GM19324 (cell line): ENCODE results near the gene ZNF407.

Experiments used
- ATAC-seq: cut with Tn5 transposase; IDR thresholded peaks from one replicate; pipeline ENCODE4 v1.9.1; 2021; ENCODE audit warnings: mild to moderate bottlenecking, moderate library complexity; ENCODE audit not compliant: unreplicated experiment, low FRiP score

Gene ZNF407

DNA sequence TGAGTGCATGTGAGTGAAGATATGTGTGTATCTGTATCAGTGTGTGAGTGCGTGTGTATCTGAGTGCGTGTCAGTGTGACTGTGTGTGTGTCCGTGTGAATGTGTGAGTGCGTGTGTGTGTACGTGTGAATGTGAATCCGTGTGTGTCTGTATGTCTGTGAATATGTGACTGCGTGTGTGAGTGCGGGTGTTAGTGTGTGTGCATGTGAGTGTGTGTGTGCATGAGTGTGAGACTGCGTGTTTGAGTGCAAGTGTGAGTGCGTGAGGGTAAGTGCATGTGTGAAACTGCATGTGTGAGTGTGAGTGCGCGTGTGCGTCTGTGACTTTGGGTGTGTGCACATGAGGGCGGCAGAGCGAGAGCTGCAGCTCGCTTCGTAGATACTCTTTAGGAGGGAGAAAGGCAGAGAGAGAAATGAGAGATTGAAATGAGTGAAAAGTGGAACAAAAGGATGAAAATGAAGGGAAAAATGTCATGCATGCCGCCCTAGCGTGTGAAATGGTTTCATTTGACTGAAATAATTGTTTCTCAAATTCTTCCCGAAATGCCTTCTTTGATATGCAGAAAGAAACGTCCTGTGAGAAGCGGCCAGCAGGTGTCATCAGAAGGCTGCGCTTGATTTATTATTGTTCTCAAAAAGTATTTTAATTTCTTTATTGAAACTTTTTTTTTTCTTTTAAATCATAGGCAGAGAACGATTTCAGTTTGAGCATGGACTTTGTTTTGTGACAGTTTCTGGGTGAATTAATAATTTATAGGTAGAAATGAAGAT lies 25.6 kb downstream of the ZNF407 start:
- no peak for ATAC-seq

- no peak for ATAC-seq
Observed at GRCh38 chr18:74624466-74624865, 26.8 kb downstream of the ZNF407 start.

DNA sequence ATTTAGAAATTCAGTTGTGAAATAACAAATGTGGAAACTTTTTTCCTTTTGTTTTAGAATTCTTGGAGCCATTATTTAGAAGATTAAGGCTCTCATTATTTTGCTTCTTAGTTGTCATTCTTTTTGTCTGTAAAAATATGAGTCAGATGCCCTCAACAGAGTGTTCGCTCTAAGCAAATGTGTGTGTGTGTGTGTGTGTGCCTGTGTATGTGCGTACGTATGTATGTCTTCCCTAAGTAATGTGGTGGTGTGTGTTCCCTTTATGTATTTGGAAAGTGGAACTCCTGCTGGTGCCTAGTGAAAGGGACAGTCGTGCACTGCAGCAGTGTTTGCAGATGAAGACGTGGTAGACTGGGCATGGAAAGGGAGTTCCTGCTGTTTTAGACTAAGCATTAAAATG lies 27.5 kb downstream of the ZNF407 start:
- no peak for ATAC-seq

GRCh38 chr18:74626049-74626874 lies 28.6 kb downstream of the ZNF407 start:
- ATAC-seq, result no peak

DNA sequence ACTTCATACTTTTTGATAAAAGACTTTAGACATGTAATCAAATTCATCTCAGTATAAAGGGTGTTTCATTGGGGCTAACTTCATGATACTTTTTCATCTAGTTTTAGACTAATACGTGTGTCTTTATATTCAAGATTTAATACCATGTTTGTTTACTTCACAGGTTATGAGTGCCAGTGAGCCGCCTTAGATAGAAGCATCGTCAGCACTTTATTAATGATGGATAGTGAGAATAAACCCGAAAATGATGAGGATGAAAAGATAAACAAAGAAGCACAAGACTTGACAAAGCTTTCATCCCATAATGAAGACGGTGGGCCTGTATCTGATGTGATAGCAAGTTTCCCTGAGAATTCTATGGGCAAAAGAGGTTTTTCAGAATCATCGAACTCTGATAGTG lies 33.1 kb downstream of the ZNF407 start:
- ATAC-seq, result no peak

- ATAC-seq, result no peak
Observed at GRCh38 chr18:74631212-74631611, 33.5 kb downstream of the ZNF407 start.

GRCh38 chr18:74631623-74632350 lies 34.1 kb downstream of the ZNF407 start:
- no peak for ATAC-seq

DNA sequence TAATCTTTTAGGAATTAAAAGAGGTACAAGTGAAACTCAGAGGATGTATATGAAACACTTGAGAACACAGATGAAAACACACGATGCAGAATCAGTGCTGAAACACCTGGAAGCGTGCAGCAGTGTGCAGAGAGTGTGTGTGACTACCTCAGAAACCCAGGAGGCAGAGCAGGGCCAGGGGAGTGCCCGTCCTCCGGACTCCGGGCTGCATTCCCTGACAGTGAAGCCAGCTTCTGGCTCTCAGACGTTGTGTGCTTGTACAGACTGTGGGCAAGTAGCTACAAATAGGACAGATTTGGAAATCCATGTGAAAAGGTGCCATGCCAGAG lies 34.6 kb downstream of the ZNF407 start:
- no peak for ATAC-seq

DNA sequence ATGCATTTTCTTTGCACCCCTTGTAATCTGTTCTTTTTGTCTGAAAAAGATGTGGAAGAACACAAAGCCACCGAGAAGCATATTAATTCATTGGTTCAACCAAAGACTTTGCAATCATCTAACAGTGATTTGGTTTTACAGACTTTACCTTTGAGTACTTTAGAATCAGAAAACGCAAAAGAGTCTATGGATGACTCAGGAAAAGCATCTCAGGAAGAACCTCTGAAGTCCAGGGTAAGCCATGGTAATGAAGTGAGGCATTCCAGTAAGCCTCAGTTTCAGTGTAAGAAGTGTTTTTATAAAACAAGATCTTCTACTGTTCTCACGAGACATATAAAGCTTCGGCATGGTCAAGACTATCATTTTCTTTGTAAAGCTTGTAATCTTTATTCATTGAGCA lies 35.2 kb downstream of the ZNF407 start:
- no peak for ATAC-seq

- no peak for ATAC-seq
Observed at GRCh38 chr18:74633652-74634352, 36.1 kb downstream of the ZNF407 start.

- no peak for ATAC-seq
Observed at GRCh38 chr18:74635224-74635975, 37.7 kb downstream of the ZNF407 start.

- no peak for ATAC-seq
Observed at GRCh38 chr18:74637070-74637469, 39.4 kb downstream of the ZNF407 start.

- no peak for ATAC-seq
Observed at GRCh38 chr18:74638210-74638609, 40.5 kb downstream of the ZNF407 start.

DNA sequence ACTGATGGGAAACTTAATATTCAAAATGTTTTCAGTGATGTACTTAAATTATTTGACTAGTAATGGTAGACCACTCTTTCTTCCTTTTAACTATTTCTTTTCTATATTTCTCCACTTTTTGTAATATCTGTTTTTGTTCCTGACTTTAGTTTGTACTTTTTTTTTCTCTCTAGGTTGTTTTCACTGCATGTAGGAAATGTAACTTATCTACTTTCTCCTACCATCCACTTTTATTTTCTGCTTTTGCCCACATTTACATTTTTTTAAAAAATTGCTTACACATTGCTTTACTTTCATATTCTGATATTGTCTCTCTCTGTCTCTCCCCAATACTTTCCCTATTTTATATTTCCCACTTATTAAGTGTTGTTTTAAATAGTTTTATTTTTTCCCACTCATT lies 47.0 kb downstream of the ZNF407 start:
- no peak for ATAC-seq

DNA sequence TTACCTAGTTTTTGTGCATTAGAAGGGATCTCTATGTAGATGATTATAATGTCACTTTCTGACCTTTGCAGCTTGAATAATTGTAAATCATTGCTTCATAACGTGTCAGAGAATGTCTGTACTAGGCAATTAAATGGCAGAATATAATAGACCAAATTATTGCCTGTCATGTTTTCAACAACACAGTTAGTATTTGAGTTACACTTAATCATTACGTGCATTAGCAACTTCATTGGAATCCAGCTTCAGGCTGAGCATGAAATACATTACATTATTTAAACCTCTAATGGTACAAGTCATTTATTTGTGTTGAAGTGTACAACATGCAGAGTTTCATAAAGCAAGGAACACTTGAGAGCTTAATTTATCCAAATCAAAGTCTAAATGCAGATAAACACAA lies 48.0 kb downstream of the ZNF407 start:
- ATAC-seq, result no peak

- ATAC-seq, result no peak
Observed at GRCh38 chr18:74651327-74652128, 53.9 kb downstream of the ZNF407 start.

GRCh38 chr18:74652392-74652988 lies 54.8 kb downstream of the ZNF407 start:
- ATAC-seq, result no peak

GRCh38 chr18:74654638-74655037 lies 57.0 kb downstream of the ZNF407 start:
- ATAC-seq, result no peak

- ATAC-seq, result no peak
Observed at GRCh38 chr18:74661008-74661407, 63.3 kb downstream of the ZNF407 start.
